Prostate gland (tissue), 2 donors: ENCODE results near the gene SENP3. TPM values are rescaled to one million over a fixed set of nuclear protein-coding genes. Genes with fewer than 3 reads are reported as not detected.
A peak's percentile ranks its signal among the peaks of the same experiment; 100 is the strongest.

Experiments
- DNase-seq: peaks from one replicate; pipeline ENCODE4 v3.0.0-alpha.2; 2019; ENCODE audit warnings: low spot score
- H3K27ac ChIP-seq, 2 donors: fragments of 200-600 bp; sonication (generic); 2 replicates each; pipeline ENCODE4 v1.5.1; 2017 to 2019
- H3K27me3 ChIP-seq: fragments of 200-600 bp; sonication (generic); replicated peaks from 2 replicates; pipeline ENCODE4 v1.5.1; 2019; ENCODE audit not compliant: insufficient read depth
- H3K36me3 ChIP-seq, 2 donors: fragments of 200-600 bp; sonication (generic); 1 replicate in 1 of 2; 2 replicates in 1 of 2; pipeline versions ENCODE4 v1.5.1 to v1.8.1; 2017 to 2019
- H3K4me1 ChIP-seq: fragments of 200-600 bp; sonication (generic); replicated peaks from 2 replicates; pipeline ENCODE4 v1.5.1; 2019
- H3K4me3 ChIP-seq, 2 donors: fragments of 200-600 bp; sonication (generic); 2 replicates each; pipeline ENCODE4 v1.5.1; 2017 to 2019
- H3K9me3 ChIP-seq: fragments of 200-600 bp; sonication (generic); 2 replicates; pipeline ENCODE4 v1.5.1; 2017
- CTCF ChIP-seq, 4 experiments: fragments of 200-600 bp in 2 of 4; fragments of 450-650 bp in 2 of 4; sonication (generic) in 2 of 4; IDR thresholded peaks; 1 replicate in 3 of 4; 2 replicates in 1 of 4; pipeline ENCODE4 v1.5.1; 2016 to 2019; ENCODE audit warnings: antibody characterized with exemption in 4 of 4, mild to moderate bottlenecking in 2 of 4, moderate library complexity in 2 of 4
- POLR2A ChIP-seq: fragments of 450-650 bp; IDR thresholded peaks from one replicate; pipeline ENCODE4 v1.6.1; 2016; ENCODE audit warnings: antibody characterized with exemption, mild to moderate bottlenecking
- POLR2AphosphoS5 ChIP-seq: sonication (generic); formaldehyde crosslinking; IDR thresholded peaks from one replicate; pipeline ENCODE4 v1.6.1; 2017; ENCODE audit warnings: antibody characterized with exemption
- WGBS: methylation state at CpG from one replicate; pipeline ENCODE4 v1.1.5; 2018; 5-methylcytosine and 5-hydroxymethylcytosine counted together
- intact Hi-C: fragments of 100-400 bp; cut with DNase I; formaldehyde crosslinking; loops from one replicate; pipeline ENCODE4 v1.14.2; 2022
- total RNA-seq, 2 donors: library from RNA; depleted of rRNA; stranded (reverse); fragments of >200 nt; gene quantifications; one replicate each; pipeline ENCODE4 v1.1.0, GENCODE V29; 2016

Gene SENP3
- 10 to 100 TPM; 39.6 to 65.7 TPM for total RNA-seq

DNA sequence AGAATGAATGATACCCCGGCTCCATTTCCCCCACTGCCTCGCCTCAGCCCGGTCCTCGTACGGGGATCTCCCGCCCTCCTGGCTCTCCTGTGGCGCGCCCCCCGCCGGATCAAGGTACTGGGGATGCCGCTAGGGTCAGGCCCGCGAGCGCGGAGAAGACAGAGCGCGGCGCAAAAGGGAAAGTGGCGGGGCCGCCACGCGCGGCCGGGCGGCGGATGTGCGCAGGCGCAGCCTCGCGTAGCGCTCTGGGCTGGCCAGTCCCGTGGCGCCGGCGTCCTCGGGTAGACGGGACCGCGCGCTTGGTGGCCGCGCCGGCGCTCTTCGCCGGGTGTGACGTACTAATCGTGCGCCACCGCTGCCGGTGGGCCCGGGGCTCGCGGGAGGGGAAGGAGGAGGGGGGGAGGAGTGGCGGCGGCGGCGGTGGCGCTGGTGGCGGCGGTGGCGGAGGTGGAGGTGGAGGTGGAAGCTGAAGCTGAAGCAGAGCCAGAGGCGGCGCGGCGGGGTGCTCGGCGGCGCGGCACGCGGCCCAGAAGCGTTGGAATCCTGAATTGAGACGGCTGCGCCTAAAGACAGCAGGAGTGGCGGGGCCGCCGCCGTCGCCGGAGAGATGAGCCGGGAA, at the start of gene SENP3:
TSS of gene SENP3 (plus strand) at position 331 of the 619 bp plus-strand sequence. CDS start 1,158 bp downstream, outside the sequence.
- no peaks in the 10 kb centered on the region for H3K27me3 ChIP-seq
- intact Hi-C loops = loop anchor here (1.0 to 5.0 kb wide), 3 partner anchors 47 to 209 kb away; partner anchors contain the start of genes FGF11, KCTD11 and TMEM102
- no peaks in the 10 kb centered on the region for H3K9me3 ChIP-seq
- peak within 1 kb of the TSS; percentile 94 to 99 for H3K4me3 ChIP-seq
- peak within 1 kb of the TSS; percentile 92 to 96 for H3K27ac ChIP-seq
- TF ChIP-seq POLR2A = peak; percentile 54
- peak; percentile 79 for TF ChIP-seq POLR2AphosphoS5
- TF ChIP-seq CTCF (IDR thresholded peaks at IDR 0.05) = peak in 2 of 4 experiments; percentile 32 to 56
- peaks cover 52% of the 10 kb centered on the region for H3K4me1 ChIP-seq
- DNase-seq = peak; percentile 90
- 1% methylated on average over 59 of the region's 82 CpGs for WGBS
- peaks cover 0 to 11% of the 10 kb centered on the region in 2 donors for H3K36me3 ChIP-seq

DNA sequence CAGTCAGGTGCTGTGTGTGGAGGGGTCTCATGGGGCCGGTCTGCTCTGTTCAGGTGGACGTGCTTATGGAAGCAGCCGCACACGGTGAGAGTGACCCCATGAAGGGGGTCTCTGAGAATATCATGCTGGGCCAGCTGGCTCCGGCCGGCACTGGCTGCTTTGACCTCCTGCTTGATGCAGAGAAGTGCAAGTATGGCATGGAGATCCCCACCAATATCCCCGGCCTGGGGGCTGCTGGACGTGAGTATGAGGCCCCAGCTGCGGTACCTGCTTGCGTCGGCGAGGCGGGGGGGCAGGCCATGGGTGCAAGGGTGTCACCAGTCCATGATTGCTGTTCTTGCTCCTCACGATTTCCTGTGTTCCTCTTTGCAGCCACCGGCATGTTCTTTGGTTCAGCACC, 49.6 kb upstream of the SENP3 start:
- H3K9me3 ChIP-seq = no peaks in the 10 kb centered on the region
- intact Hi-C loops = no loop called here
- no peak overlapping the region for H3K4me3 ChIP-seq
- no peak overlapping the region for H3K27ac ChIP-seq
- TF ChIP-seq CTCF (IDR thresholded peaks at IDR 0.05) (no peak), POLR2A (no peak), POLR2AphosphoS5 (no peak)
- H3K4me1 ChIP-seq = no peaks in the 10 kb centered on the region
- DNase-seq = no peak
- H3K36me3 ChIP-seq = peaks cover 24 to 30% of the 10 kb centered on the region in 2 donors
- 90% methylated on average over 15 of the region's 15 CpGs for WGBS
- no peaks in the 10 kb centered on the region for H3K27me3 ChIP-seq

DNA sequence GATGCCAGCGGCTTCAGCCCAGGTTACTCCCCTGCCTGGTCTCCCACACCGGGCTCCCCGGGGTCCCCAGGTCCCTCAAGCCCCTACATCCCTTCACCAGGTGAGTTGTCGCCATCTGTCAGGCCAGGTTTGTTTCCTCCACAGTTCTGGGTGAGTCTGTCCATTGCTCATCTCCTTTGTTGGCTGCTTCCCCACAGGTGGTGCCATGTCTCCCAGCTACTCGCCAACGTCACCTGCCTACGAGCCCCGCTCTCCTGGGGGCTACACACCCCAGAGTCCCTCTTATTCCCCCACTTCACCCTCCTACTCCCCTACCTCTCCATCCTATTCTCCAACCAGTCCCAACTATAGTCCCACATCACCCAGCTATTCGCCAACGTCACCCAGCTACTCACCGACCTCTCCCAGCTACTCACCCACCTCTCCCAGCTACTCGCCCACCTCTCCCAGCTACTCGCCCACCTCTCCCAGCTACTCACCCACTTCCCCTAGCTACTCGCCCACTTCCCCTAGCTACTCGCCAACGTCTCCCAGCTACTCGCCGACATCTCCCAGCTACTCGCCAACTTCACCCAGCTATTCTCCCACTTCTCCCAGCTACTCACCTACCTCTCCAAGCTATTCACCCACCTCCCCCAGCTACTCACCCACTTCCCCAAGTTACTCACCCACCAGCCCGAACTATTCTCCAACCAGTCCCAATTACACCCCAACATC, 48.7 kb upstream of the SENP3 start:
- 87% methylated on average over 20 of the region's 20 CpGs for WGBS
- Histone ChIP-seq H3K27ac (no peak overlapping the region), H3K4me1 (no peaks in the 10 kb centered on the region), H3K27me3 (no peaks in the 10 kb centered on the region), H3K4me3 (no peak overlapping the region), H3K36me3 (peaks cover 23 to 30% of the 10 kb centered on the region in 2 donors), H3K9me3 (no peaks in the 10 kb centered on the region)
- TF ChIP-seq POLR2A (no peak), CTCF (IDR thresholded peaks at IDR 0.05) (no peak), POLR2AphosphoS5 (no peak)
- intact Hi-C loops = no loop called here
- DNase-seq = no peak

DNA sequence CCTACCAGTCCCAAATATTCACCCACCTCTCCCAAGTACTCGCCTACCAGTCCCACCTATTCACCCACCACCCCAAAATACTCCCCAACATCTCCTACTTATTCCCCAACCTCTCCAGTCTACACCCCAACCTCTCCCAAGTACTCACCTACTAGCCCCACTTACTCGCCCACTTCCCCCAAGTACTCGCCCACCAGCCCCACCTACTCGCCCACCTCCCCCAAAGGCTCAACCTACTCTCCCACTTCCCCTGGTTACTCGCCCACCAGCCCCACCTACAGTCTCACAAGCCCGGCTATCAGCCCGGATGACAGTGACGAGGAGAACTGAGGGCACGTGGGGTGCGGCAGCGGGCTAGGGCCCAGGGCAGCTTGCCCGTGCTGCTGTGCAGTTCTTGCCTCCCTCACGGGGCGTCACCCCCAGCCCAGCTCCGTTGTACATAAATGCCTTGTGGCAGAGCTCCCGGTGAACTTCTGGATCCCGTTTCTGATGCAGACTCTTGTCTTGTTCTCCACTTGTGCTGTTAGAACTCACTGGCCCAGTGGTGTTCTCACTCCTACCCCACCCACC, 47.8 kb upstream of the SENP3 start:
- H3K27ac ChIP-seq = no peak overlapping the region
- no peak for DNase-seq
- WGBS = 67% methylated on average over 17 of the region's 17 CpGs
- intact Hi-C loops = loop anchor here (1.0 kb wide), 1 partner anchor 47 kb away; the partner anchor contains the start of gene SENP3
- peaks cover 19 to 21% of the 10 kb centered on the region in 2 donors for H3K36me3 ChIP-seq
- H3K27me3 ChIP-seq = no peaks in the 10 kb centered on the region
- H3K4me3 ChIP-seq = no peak overlapping the region
- no peaks in the 10 kb centered on the region for H3K4me1 ChIP-seq
- TF ChIP-seq POLR2AphosphoS5 (no peak), CTCF (IDR thresholded peaks at IDR 0.05) (no peak), POLR2A (no peak)
- H3K9me3 ChIP-seq = no peaks in the 10 kb centered on the region
